HepG2 (cell line): ENCODE data around the gene SULT2A1. TPM values are rescaled to one million over a fixed set of nuclear protein-coding genes. Genes with fewer than 3 reads are reported as not detected.

Source experiments
- FIP1L1 ChIP-seq: fragments of 200-400 bp; formaldehyde crosslinking; IDR thresholded peaks from 2 replicates; pipeline ENCODE4 v1.6.1; 2018; ENCODE audit warnings: low read depth, mild to moderate bottlenecking, low read length, moderate library complexity, borderline replicate concordance; ENCODE audit not compliant: insufficient read depth
- MAZ ChIP-seq, 2 experiments: sonication (generic) in 1 of 2; formaldehyde crosslinking in 1 of 2; IDR thresholded peaks; 2 replicates each; pipeline versions ENCODE4 v1.5.0 to v1.6.1; 2012 to 2020; ENCODE audit warnings: low read depth in 2 of 2, mild to moderate bottlenecking in 2 of 2, borderline replicate concordance in 1 of 2, improper control_type of control experiment in 1 of 2, low read length in 1 of 2, missing genetic modification reagents in 1 of 2, moderate library complexity in 1 of 2
- NFATC3 ChIP-seq: sonication (generic); formaldehyde crosslinking; IDR thresholded peaks from 2 replicates; pipeline ENCODE4 v1.5.1; 2020; ENCODE audit warnings: mild to moderate bottlenecking, missing genetic modification reagents
- NR0B2 ChIP-seq: sonication (generic); formaldehyde crosslinking; IDR thresholded peaks from 2 replicates; pipeline ENCODE4 v1.4.0; 2020; ENCODE audit warnings: mild to moderate bottlenecking, missing genetic modification reagents
- POLR2AphosphoS2 ChIP-seq: IDR thresholded peaks from 2 replicates; pipeline ENCODE4 v1.6.1; 2011; ENCODE audit warnings: low read depth, low read length, improper control_type of control experiment
- TMF1 ChIP-seq: sonication (generic); formaldehyde crosslinking; IDR thresholded peaks from 2 replicates; pipeline ENCODE4 v1.8.1; 2022; ENCODE audit warnings: low read depth, missing genetic modification reagents
- ZBED4 ChIP-seq: sonication (generic); formaldehyde crosslinking; IDR thresholded peaks from 2 replicates; pipeline ENCODE4 v1.4.0; 2020; ENCODE audit warnings: missing genetic modification reagents, borderline replicate concordance
- ZC3H13 ChIP-seq: sonication (generic); formaldehyde crosslinking; IDR thresholded peaks from 2 replicates; pipeline ENCODE4 v1.8.1; 2023; ENCODE audit warnings: mild to moderate bottlenecking, missing genetic modification reagents, moderate library complexity
- ZHX2 ChIP-seq, 2 experiments: sonication (generic) in 1 of 2; formaldehyde crosslinking in 1 of 2; IDR thresholded peaks; 2 replicates each; pipeline versions ENCODE4 v1.6.1 to v1.9.0; 2014 to 2022; ENCODE audit warnings: antibody characterized with exemption in 1 of 2, borderline replicate concordance in 1 of 2, inconsistent platforms in 1 of 2, low read depth in 1 of 2, missing genetic modification reagents in 1 of 2
- ZNF550 ChIP-seq: sonication (generic); formaldehyde crosslinking; IDR thresholded peaks from 2 replicates; pipeline ENCODE4 v1.4.0; 2020; ENCODE audit warnings: mild to moderate bottlenecking, missing genetic modification reagents, borderline replicate concordance
- ZNF800 ChIP-seq: sonication (generic); formaldehyde crosslinking; IDR thresholded peaks from 2 replicates; pipeline ENCODE4 v1.4.0; 2020; ENCODE audit warnings: missing genetic modification reagents
- polyA plus RNA-seq, 8 experiments: library from polyadenylated mRNA; depleted of rRNA in 3 of 8; stranded (reverse) in 7 of 8; unstranded in 1 of 8; fragments of >200 nt; fragmentation: Illumina TruSeq in 4 of 8; extraction: Trizol in 4 of 8; gene quantifications; 2 replicates each; pipeline versions ENCODE4 v1.2.1 to v1.2.3, GENCODE V29; 2011 to 2016; ENCODE audit warnings: low read depth in 4 of 8, missing spikeins in 1 of 8, mixed read lengths in 1 of 8; ENCODE audit not compliant: insufficient read depth in 1 of 8
- total RNA-seq, 5 experiments: library from RNA; depleted of rRNA; stranded (reverse); fragments of >200 nt; fragmentation: Illumina TruSeq; extraction: Trizol; gene quantifications; 2 replicates each; pipeline ENCODE4 v1.2.3, GENCODE V29; 2016; ENCODE audit warnings: low read depth in 1 of 5

Gene SULT2A1
- total and polyA plus RNA-seq, 2 of the 13 experiments (the other 11 are each of a cell fraction or from before 2014, with no cell fraction given): 137 to 193 TPM

- TF ChIP-seq ZBED4 (no peak), ZNF550 (no peak), ZNF800 (no peak), ZHX2 (IDR thresholded peaks at IDR 0.05; ENCODE audit: low read depth) (no peak), ZHX2 (CRISPR knock-in tag; IDR thresholded peaks at IDR 0.05; ENCODE audit: borderline replicate concordance) (no peak), NR0B2 (CRISPR knock-in tag) (no peak), MAZ (IDR thresholded peaks at IDR 0.05; ENCODE audit: borderline replicate concordance, low read depth, low read length) (no peak; the same call in 1 of the 2 replicates), MAZ (CRISPR knock-in tag; IDR thresholded peaks at IDR 0.05; ENCODE audit: low read depth) (no peak), FIP1L1 (no peak), POLR2AphosphoS2 (no peak), TMF1 (no peak), ZC3H13 (CRISPR knock-in tag) (no peak), NFATC3 (CRISPR knock-in tag) (no peak)
- TF ChIP-seq, all 625 proteins: peak for 35
These were observed 22.6 kb downstream of the SULT2A1 start (continued) for GRCh38 chr19:47863514-47863936.
